GM19238 (cell line): ENCODE measurements around the gene SYCN.

Experiments
- DNase-seq: peaks from one replicate; pipeline ENCODE4 v3.0.0; 2011; ENCODE audit warnings: low spot score; ENCODE audit not compliant: insufficient read length

The SYCN gene

DNA sequence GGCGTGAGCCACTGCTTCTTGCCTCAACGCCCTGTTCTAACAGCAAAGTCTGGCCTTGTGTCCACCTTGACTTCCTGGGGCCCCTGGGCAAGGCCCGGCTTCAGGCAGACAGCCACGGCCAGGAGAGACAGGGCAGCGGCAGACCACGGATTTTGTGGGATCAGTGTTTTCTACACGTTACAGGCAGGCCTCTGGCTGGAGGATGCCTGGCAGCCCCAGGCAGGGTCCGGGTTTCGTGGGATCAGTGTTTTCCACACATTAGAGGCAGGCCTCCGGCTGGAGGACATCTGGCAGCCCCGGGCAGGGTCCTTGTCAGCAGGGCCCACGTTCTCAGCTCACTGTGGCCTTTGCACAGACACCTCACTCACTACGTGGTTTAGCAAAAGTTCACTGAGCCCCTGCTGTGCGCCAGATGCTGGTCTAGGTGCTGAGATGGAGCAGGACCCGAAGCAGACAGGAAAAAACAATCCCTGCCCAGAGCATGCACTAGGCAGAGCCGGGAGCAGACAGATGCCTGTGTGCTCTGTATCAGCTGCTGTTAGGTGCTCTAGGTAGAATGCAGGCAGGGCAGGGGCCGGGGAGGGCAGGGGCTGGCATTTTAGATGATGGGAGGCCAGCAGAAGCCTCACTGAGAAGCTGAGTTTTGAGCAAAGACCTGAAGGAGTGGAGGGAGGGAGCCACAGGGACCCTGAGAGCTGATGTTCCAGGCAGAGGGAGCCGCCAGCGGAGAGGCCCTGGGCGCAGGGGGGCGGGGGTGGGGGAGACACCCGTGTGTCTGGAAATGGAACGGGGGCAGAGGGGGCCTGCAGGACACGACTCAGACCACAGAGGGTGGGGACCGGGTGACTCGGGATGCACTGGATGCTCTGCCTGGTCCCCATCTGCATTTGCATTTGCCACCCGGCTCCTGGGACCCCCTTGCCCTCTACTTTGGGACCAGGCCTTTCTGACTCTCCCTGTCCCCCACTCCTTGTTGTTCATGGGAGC, 32.3 kb downstream of the SYCN start:
- DNase-seq: no peak

DNA sequence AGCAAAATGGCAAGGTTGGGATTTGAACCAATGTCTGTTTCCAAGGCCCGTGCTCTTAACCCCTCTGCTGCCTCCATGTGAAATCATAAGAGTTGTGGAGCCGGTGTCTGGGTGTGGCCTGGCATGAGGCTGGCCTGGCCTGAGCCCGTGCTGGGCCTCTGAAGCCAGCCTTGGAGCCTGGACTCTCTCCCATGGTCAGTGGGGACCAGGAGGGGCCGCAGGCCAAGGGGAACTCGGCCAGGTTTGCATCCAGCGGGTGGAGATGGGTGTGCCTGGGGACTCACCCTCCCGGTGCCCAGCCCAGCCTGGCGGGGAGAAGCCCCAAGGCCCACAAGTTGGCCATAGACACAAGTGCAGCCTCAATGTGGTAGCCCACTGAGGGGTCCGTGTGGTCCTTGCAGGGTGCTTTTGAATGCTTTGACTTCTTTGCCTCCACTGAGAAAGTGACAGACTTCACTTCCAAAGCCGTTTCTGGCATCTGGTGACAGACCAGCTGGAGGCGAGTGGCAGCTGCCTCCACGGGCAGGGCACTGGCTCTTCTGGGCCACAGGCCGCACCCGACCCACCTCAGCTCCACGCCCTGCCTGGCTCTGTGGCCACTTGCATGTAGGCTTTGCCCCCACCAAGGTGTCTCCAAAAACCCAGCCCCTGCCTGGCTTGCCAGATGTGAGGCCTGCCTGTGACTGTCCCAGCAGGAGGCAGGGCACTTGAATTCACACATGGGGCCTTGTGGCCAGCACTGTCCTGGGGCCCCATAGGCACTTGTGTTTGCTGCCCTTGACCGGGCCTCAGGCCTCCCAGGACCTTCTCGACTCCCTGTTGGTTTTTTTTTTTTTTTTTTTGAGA, 33.5 kb downstream of the SYCN start:
- no peak for DNase-seq

DNA sequence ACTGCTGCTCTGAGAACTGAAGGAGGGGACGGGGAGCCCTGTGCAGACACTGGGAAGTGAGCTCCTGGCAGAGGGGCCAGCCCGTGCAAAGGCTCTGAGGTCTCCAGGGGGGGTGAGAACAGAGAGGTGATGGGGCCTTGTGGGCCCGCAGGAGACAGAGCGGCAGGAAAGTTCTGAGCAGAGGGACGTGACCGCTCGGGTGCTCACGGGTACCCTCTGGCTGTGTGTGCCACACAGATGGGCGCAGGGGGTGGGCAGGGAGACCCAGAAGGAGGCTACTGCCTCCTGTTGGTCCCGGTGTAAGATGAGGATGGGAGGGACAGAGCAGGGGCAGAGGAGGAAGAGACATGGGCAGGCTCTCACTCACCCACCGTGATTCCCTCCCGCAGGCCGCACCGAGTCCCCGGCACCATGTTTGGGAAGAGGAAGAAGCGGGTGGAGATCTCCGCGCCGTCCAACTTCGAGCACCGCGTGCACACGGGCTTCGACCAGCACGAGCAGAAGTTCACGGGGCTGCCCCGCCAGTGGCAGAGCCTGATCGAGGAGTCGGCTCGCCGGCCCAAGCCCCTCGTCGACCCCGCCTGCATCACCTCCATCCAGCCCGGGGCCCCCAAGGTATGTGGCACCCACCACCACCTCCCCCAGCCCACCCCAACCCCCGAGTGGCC, 34.8 kb downstream of the SYCN start:
- no peak for DNase-seq

- DNase-seq: no peak
These were observed 35.6 kb downstream of the SYCN start for GRCh38 chr19:39168258-39169142.

- no peak for DNase-seq
These were observed 36.4 kb downstream of the SYCN start for GRCh38 chr19:39167461-39168257.

DNA sequence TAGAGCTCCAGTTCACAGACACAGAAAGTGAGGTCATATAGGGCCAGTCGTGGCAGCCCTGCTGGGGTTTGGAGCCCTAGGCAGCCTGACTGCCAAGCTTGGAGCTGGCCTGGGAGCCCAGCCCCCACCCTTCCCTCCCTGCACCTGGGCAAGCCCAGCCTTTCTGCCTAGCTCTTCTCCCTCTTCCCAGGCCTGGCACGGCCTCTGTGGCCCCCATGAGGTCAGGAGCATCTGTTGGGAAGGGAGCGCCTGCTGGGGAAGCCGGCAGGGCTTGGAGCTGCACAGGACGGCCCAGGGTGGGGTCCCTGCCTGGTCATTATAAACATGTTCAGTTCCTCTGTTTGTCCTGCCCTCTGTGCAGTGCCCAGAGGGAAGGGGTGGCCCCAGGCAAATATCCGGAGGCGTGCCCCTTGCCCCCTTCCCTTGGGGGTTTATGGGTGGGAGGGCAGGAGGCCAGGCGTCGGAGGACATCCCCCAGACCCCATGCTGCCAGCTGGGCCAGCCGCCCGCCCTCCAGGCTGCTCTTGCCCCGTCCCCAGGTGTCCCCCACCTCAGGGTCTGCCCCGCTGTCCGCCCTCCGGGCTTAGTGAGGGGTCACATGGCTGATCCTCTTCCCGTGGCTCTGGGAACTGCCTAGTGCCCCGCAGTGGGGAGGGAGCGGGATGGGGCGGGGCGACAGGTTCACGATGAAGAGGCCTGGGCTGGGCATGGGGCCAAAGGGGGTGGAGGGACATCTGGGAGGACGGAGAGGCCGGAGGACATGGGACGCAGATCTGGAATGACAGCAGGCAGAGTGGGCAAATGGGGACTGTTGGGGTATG, 37.3 kb downstream of the SYCN start:
- no peak for DNase-seq

DNA sequence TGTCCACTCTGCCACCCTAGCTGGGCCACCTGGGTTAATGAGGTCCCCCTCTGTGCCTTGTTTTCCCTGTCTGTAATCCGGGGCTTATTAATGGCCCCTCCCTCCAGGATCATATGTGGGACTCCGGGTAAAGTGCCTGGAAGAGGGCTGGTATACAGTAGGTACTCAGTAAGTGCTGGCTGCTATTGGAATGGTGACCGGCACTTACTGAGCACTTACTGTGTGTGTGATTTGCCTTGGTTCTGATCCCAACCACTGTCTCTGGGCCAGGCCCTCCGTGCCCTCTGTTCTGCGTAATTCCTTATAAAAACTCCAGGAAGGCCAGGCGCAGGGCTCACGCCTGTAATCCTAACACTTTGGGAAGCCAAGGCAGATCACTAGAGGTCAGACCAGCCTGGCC, 38.2 kb downstream of the SYCN start:
- DNase-seq: no peak

DNA sequence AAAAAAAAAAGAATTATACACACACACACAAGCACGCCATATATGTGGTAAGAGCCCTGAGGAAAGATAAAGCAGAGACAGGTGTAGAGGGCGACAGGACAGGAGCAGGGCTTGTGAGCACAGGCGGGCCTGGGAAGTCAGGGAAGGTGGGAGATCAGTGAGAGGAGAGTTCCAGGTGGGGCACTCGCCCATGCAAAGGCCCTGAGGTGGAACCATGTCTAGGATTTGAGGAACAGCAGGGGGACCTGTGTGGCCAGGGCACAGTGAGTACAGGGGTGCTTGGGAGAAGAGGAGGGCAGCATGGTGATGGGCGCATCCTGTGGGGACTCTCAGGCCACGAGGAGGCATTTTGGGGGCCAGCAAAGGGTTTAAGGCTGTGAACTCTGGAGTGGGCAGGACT, 39.8 kb downstream of the SYCN start:
- no peak for DNase-seq

- DNase-seq: no peak
These were observed 40.4 kb downstream of the SYCN start for GRCh38 chr19:39163621-39164020.

DNA sequence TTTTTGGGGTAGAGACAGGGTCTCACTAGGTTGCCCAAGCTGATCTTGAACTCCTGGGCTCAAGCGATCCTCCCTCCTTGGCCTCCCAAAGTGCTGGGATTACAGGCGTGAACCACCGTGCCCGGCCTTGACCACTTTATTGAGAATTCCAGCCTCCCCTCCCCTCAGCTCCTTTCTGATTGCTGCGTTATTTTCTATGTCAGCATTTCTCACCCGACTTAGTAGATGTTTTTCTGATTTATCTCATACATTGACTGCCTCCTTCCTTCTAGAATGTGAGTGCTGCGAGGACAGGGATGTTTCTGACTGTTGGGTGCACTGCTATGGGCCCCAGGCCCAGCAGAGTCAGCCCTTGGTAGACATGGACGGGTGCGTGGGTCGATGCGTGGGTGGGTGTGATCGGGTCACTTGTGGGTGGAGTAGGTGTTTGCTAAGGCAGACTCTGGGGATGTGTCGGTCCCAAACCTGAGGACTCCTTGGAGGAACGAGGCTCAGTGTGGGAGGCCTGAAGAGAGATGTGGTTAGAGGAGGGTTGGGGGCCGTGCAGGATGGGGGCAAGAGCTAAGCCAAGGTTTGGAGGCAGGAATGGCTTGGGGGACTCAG, 41.5 kb downstream of the SYCN start:
- no peak for DNase-seq

GRCh38 chr19:39160889-39161672, 43.0 kb downstream of the SYCN start:
- DNase-seq: no peak

GRCh38 chr19:39160523-39160861, 43.6 kb downstream of the SYCN start:
- no peak for DNase-seq

GRCh38 chr19:39158646-39159260, 45.3 kb downstream of the SYCN start:
- no peak for DNase-seq

DNA sequence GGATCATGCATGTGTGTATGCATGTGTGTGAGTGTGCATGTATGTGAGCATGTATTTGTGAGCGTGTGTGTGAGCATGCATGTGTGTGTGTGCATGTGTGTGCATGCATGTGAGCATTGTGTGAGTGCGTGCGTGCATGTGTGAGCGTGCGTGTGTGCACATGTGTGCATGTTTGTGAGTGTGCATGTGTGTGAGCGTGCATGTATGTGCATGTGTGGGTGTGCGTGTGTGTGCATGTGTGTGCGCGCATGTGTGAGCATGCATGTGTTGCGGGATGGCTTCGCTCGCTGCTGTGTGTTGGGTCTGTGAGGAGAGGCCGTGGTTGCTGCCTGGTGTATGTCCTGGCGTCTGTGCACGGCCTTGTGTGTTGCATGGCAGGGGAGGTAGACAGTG, 46.1 kb downstream of the SYCN start:
- no peak for DNase-seq

GRCh38 chr19:39157275-39157996, 46.6 kb downstream of the SYCN start:
- DNase-seq: no peak

DNA sequence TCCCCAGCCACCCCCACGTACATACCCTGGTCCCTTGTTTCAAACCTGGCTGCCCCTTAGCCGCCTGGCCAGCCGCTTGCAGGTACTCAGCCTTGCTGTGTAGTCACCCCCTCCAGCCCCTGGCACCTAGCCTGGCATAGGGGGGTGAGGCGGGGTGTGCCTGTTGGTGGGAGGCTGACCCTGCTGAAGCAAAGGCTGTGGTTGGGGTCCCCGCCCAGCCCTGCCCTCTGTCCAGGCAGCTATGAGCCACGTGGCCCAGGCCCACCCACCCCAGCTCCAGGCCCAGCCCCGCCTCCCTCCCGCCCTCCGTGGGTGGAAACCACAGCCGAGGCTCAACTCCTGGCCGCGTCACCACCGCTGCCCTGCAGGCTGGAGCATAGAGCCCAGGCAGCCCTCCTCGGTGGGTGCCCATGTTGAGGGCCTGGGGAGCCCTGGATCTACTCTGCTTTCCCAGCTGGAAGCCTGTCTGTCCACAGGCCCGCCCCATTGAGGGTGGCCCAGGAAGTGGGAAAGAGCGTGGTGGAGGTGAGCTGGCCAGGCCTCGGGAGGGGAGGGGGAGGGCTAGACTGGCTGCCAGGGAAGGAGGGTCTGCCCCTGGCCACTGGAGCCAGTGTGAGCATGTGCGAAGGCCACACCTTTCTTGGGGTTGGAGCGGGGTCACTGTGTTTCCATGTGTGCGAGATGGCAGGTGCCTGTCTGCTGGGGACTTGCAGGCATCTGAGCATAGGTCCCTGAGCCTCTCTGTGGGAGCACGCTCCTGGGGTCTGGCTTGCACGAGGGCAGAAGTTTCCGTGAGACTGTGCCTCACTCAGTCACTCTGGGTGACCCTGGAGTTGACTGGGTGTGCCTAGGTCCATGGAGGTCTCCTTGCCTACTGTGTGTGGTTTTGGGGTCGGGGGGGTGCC, 47.5 kb downstream of the SYCN start:
- no peak for DNase-seq
